NCI-H2081 (cell line): ENCODE measurements around the gene TRPM4.
"Not testable (repeated sequence)": the region's sequence is repeated elsewhere in the genome, so short reads cannot be mapped to it uniquely, and the experiment has no call there.

Experiments used
- DNase-seq, 2 experiments: peaks; one replicate each; lab custom pipeline; 2025; lab: John Stamatoyannopoulos, UW

Gene TRPM4

GRCh38 chr19:49190781-49191180, 33.2 kb downstream of the TRPM4 start:
- DNase-seq = no peak

DNA sequence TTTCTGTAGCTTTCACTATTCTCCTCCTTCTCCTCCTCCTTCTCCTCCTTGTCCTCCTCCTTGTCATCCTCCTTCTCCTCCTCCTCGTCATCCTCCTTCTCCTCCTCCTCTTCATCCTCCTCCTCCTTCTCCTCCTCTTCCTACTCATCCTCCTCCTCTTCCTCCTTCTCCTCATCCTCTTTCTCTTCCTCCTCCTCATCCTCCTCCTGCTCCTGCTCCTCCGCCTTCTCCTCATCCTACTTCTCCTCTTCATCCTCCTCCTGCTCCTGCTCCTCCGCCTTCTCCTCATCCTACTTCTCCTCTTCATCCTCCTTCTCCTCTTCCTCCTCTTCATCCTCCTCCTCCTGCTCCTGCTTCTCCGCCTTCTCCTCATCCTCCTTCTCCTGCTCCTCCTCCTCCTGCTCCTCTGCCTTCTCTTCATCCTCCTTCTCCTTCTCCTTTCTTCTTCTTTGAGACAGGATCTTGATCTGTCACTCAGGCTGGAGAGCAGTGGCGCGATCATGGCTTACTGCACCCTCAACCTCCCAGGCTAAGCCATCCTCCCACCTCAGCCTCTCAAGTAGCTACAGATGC, 36.3 kb downstream of the TRPM4 start:
- DNase-seq = no peak

- no peak for DNase-seq
These were observed 36.8 kb downstream of the TRPM4 start for GRCh38 chr19:49194408-49194807.

GRCh38 chr19:49196527-49197240, 39.1 kb downstream of the TRPM4 start:
- DNase-seq = peak; percentile 57 to 83

- DNase-seq = no peak
These were observed 42.8 kb downstream of the TRPM4 start for GRCh38 chr19:49200238-49200862.

GRCh38 chr19:49201042-49201441, 43.5 kb downstream of the TRPM4 start:
- DNase-seq = no peak

DNA sequence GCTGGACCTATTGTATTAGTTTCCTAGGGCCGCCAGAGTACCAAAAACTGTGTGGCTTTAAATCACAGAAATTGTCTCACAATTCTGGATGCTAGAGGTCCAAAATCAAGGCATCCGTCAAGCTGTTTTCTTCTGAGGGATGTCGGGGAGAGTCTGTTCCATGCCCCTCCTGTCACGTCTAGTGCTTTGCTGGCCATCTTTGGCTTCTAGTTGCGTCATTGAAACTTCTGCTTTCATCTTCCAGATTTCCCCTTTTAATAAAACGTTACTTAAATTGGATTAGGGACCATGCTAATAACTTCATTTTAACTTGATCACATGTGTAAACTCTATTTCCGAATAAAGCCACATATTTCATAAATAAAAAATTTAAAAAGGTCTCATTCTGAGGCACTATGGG, 47.5 kb downstream of the TRPM4 start:
- DNase-seq = no peak

DNA sequence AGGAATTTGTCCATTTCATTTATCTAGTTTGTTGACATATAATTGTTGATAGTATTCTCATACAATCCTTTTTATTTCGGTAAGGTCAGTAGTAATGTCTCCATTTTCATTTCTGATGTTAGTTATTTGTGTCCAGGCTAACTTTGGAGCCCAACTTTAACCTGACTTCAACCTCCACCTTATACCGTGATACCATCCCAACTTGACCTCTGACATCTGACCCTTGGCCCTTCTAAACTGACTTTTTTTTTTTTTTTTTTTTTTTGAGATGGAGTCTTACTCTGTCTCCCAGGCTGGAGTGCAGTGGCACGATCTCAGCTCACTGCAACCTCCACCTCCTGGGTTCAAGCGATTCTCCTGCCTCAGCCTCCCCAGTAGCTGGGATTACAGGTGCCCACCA, 51.9 kb downstream of the TRPM4 start:
- DNase-seq = not testable (repeated sequence)

DNA sequence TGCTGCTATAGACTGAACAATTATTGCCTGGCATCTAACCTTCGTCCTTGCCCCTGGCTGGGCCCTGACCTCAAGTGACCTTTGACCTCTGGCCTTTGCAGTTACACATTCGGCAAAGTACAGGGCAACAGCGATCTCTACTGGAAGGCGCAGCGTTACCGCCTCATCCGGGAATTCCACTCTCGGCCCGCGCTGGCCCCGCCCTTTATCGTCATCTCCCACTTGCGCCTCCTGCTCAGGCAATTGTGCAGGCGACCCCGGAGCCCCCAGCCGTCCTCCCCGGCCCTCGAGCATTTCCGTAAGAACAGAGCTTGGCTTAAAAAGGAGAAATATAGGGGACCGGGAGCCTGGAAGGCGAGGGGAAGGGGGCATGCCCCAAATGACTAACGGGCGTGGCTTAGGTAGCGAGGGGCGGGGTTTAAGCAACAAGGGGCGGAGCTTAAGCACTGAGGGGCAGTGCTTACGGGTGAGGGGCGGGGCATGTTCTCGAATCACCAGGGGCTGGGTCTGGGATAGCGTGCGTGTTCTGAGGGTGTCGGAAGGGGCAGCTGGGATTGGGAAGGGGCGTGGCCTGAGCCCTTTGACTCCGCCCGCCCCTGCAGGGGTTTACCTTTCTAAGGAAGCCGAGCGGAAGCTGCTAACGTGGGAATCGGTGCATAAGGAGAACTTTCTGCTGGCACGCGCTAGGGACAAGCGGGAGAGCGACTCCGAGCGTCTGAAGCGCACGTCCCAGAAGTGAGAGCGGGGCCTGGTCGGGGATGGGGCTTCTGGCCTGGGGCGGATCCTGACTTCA, 52.7 kb downstream of the TRPM4 start:
- DNase-seq = no peak

DNA sequence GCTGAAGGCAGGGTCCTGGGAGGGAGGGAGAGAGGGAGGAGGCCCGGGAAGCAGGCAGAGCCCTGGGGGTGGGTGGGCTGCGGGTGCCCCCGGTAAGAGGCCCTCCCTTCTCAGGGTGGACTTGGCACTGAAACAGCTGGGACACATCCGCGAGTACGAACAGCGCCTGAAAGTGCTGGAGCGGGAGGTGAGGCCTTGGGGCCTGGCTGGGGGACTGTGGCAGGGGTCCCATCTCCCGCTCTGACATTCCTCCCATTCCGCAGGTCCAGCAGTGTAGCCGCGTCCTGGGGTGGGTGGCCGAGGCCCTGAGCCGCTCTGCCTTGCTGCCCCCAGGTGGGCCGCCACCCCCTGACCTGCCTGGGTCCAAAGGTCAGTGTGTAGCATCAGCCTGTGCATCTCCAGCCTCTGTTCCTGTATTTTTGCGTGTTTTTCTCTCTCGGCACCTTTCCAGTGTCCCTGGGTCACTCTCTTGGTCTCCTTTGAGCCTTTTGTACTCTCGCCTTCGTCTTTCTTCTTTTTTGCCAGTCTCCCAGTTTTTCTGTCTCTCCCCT, 53.4 kb downstream of the TRPM4 start:
- DNase-seq = no peak

DNA sequence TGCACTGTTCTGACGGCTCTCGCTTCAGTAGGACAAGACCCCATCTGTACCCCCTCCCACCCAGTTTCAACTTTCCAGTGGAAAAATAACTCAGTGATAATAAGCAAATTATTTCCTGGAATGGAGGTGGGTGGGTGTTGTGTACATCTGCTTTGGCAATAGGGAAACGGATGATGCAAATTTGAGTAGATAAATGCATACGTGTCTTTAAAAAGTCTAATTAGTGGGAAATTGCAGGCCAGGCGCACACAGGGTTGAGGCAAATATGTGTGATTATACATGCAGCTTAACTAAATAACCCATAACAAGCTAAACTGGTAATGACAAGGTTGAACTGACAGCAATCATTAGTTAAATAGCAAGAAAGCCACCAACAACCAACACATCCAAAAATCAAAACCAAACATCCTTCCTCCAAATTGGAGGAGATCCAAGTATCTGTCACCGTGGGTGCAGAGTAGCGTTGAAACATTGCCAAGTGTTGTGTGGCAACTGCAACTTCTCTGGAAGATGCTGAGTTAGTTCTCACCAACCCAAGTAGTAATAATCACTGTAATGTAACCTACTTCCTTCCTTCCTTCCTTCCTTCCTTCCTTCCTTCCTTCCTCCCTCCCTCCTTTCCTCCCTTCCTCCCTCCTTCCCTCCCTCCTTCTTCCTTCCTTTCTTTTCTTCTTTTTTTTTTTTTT, 54.6 kb downstream of the TRPM4 start:
- peak; percentile 34 to 74 for DNase-seq

DNA sequence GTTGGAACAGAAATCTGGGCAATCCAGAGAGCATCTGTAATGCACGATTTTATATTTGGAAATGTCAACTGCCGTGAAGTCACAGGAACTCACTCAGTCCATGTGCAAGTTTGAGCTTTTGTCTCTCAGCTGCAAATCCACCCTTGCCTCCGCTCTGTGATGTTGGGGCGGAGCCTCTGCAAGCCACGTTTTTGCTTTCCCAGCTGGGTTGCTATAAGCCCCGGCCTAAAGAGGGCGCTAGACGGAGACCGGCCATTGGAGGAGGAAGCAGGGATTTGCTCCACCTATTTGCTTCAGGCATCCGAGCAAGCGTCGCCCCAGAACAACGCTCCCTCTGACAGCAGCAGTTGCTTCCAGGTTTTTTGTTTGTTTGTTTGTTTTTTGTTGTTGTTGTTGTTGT, 56.2 kb downstream of the TRPM4 start:
- DNase-seq = no peak

- no peak for DNase-seq
These were observed 57.1 kb downstream of the TRPM4 start for GRCh38 chr19:49214701-49215100.

GRCh38 chr19:49216071-49216470, 58.5 kb downstream of the TRPM4 start:
- no peak for DNase-seq

DNA sequence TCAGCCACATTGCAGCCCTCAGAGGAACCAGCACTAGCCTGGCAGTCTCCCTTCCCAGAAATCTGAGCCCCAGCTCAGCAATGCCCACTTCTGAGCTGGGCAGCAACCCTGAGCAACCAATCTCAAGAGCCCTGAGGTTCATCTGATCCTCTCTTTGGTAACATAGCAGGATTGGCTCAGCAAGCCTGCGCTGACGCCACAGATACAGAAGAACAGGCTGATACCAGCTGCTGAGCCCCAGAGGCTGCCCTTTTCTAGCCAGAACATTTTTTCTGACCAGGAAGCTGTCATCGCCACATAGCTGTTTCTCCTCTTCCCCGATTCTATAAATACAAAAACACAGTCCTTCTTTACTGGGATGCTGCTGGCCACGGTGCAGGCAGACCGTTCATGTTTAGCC, 59.8 kb downstream of the TRPM4 start:
- DNase-seq = no peak

- no peak for DNase-seq
These were observed 64.4 kb downstream of the TRPM4 start for GRCh38 chr19:49222011-49222410.

- no peak for DNase-seq
These were observed 64.9 kb downstream of the TRPM4 start for GRCh38 chr19:49222528-49222927.

DNA sequence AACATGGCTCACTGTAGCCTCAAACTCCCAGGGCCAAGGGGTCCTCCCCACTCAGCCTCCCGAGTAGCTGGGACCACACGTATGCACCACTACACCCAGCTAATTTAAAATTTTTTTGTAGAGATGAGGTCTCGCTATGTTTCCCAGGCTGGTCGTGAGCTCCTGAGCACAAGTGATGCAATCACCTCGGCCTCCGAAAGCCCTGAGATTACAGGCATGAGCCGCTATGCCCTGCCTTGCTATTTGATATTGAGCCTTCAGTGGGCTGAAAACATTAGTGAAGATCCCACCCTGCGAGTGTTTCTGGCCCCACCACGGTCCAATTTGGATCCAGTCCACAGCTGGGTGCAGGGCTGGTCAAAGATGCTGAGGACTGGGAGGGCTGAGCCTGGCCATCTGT, 65.9 kb downstream of the TRPM4 start:
- no peak for DNase-seq

- DNase-seq = not testable (repeated sequence)
These were observed 66.8 kb downstream of the TRPM4 start for GRCh38 chr19:49224441-49224840.

DNA sequence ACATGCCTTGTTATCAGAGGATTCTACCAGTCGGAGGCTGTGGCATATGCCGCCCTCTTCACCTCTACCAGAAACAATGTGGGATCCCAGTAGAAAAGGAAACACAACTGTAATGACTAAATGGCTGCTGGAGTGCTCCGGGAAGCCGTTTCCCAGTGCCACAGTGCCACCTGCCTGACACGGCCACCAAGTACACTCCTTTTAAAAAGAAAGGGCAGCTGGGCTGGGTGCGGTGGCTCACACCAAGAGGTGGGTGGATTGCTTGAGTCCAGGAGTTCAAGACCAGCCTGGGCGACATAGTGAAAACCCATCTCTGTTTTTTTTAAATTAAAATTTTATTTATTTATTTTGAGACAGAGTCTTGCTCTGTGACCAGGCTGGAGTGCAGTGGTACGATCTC, 67.3 kb downstream of the TRPM4 start:
- peak; percentile 5 to 39 for DNase-seq

GRCh38 chr19:49229416-49229815, 71.8 kb downstream of the TRPM4 start:
- DNase-seq = no peak

GRCh38 chr19:49231389-49231788, 73.8 kb downstream of the TRPM4 start:
- no peak for DNase-seq
